ENCODE measurements around the gene WNK3.

GRCh38 chrX:54180403-54180802 is 177.4 kb downstream of the WNK3 start:
- TF ChIP-seq CTCF (IDR thresholded peaks at IDR 0.05; ENCODE audit: extremely low read depth in 1 of 2, insufficient read depth in 1 of 2, low read depth in 1 of 2, low read length in 2 of 2) (no peak), POLR2A (IDR thresholded peaks at IDR 0.05; ENCODE audit: low read depth, low read length) (no peak), EZH2 (IDR thresholded peaks at IDR 0.05; ENCODE audit: borderline replicate concordance, low read depth, low read length, severe bottlenecking) (no peak), POLR2AphosphoS5 (IDR thresholded peaks at IDR 0.05; ENCODE audit: insufficient read depth, low read depth, low read length) (no peak), FOS (IDR thresholded peaks at IDR 0.05; ENCODE audit: borderline replicate concordance, insufficient read depth, low read length) (no peak), MYC (IDR thresholded peaks at IDR 0.05; ENCODE audit: low read depth, low read length) (no peak), GATA2 (IDR thresholded peaks at IDR 0.05; ENCODE audit: insufficient read depth, insufficient read length, low read depth, low read length) (no peak)
